OCI-LY3 (cell line): Measurements from ENCODE around the gene GPX8.

ENCODE experiments used
- H2AFZ ChIP-seq: fragments of 200-600, 300-600 bp; shearing (Covaris generic); 2 replicates; pipeline ENCODE4 v1.6.0; 2014; ENCODE audit warnings: antibody characterized with exemption, low read depth, low read length
- H3K27ac ChIP-seq: fragments of 200-600, 300-600 bp; sonication (generic); 2 replicates; pipeline ENCODE4 v1.5.1; 2014; ENCODE audit warnings: mild to moderate bottlenecking, low read length, moderate library complexity, mixed read lengths
- H3K27me3 ChIP-seq: fragments of 200-600, 300-600 bp; sonication (generic); 2 replicates; pipeline ENCODE4 v1.6.1; 2014; ENCODE audit warnings: low read depth, low read length, mixed read lengths
- H3K36me3 ChIP-seq: fragments of 200-600, 300-600 bp; sonication (generic); replicated peaks from 2 replicates; pipeline ENCODE3; 2014; ENCODE audit warnings: low read depth, low read length, mixed read lengths
- H3K4me1 ChIP-seq: fragments of 300-600, 200-600 bp; sonication (generic); 2 replicates; pipeline ENCODE4 v1.6.1; 2014; ENCODE audit warnings: low read length, mixed read lengths
- H3K4me2 ChIP-seq: fragments of 200-600, 300-600 bp; sonication (generic); 2 replicates; pipeline ENCODE4 v1.6.1; 2014; ENCODE audit warnings: low read length, mixed read lengths
- H3K4me3 ChIP-seq: fragments of 300-600, 200-600 bp; sonication (generic); 2 replicates; pipeline ENCODE4 v1.5.1; 2014; ENCODE audit warnings: antibody characterized with exemption, mild to moderate bottlenecking, low read length, moderate library complexity
- H3K79me2 ChIP-seq: fragments of 300-600, 200-600 bp; shearing (Covaris generic); 2 replicates; pipeline ENCODE4 v1.6.1; 2014; ENCODE audit warnings: mild to moderate bottlenecking, low read length, mixed read lengths
- H3K9ac ChIP-seq: fragments of 300-600, 200-600 bp; shearing (Covaris generic); 2 replicates; pipeline ENCODE4 v1.6.0; 2014; ENCODE audit warnings: mild to moderate bottlenecking, low read length, moderate library complexity
- H3K9me3 ChIP-seq: fragments of 200-600, 300-600 bp; shearing (Covaris generic); 2 replicates; pipeline ENCODE4 v1.6.1; 2014; ENCODE audit warnings: low read length, mixed read lengths; ENCODE audit not compliant: insufficient read depth
- H4K20me1 ChIP-seq: fragments of 200-600, 300-600 bp; sonication (generic); 2 replicates; pipeline ENCODE4 v1.6.1; 2016; ENCODE audit warnings: low read length, mixed read lengths; ENCODE audit not compliant: insufficient read depth
- CTCF ChIP-seq: fragments of 200-600, 300-600 bp; sonication (generic); IDR thresholded peaks from 2 replicates; pipeline ENCODE4 v1.5.1; 2014; ENCODE audit warnings: antibody characterized with exemption, low read length, low read depth
- EZH2phosphoT487 ChIP-seq: fragments of 200-600 bp; shearing (Covaris generic); IDR thresholded peaks from 2 replicates; pipeline ENCODE4 v1.6.1; 2018; ENCODE audit warnings: antibody characterized with exemption, mixed run types, low read depth

GPX8 gene

GRCh38 chr5:55162666-55163065 is 2.7 kb downstream of the GPX8 start:
- Histone ChIP-seq H3K79me2 (no peaks in the 10 kb centered on the region), H3K4me1 (no peaks in the 10 kb centered on the region), H3K36me3 (no peaks in the 10 kb centered on the region), H3K4me2 (no peak overlapping the region), H2AFZ (no peak overlapping the region), H3K4me3 (no peak overlapping the region), H3K27ac (no peak overlapping the region), H3K27me3 (peaks cover 35% of the 10 kb centered on the region), H3K9me3 (no peaks in the 10 kb centered on the region), H4K20me1 (no peaks in the 10 kb centered on the region), H3K9ac (no peak overlapping the region)
- TF ChIP-seq EZH2phosphoT487 (no peak), CTCF (no peak)

GRCh38 chr5:55171471-55171870 is 11.5 kb downstream of the GPX8 start:
- Histone ChIP-seq H4K20me1 (no peaks in the 10 kb centered on the region), H3K27ac (no peak overlapping the region), H3K4me3 (no peak overlapping the region), H3K4me1 (peaks cover 36% of the 10 kb centered on the region), H3K36me3 (no peaks in the 10 kb centered on the region), H2AFZ (no peak overlapping the region), H3K9me3 (no peaks in the 10 kb centered on the region), H3K9ac (no peak overlapping the region), H3K79me2 (no peaks in the 10 kb centered on the region), H3K4me2 (no peak overlapping the region), H3K27me3 (peaks cover 26% of the 10 kb centered on the region)
- TF ChIP-seq CTCF (no peak), EZH2phosphoT487 (no peak)

- Histone ChIP-seq H3K4me3 (peak overlapping the region; percentile 91), H3K9ac (no peak overlapping the region), H3K27ac (no peak overlapping the region), H3K9me3 (no peaks in the 10 kb centered on the region), H3K4me1 (peaks cover 43% of the 10 kb centered on the region), H3K79me2 (no peaks in the 10 kb centered on the region), H2AFZ (peak overlapping the region; percentile 59; the same call in 1 of the 2 replicates), H3K4me2 (peak overlapping the region; percentile 98), H3K36me3 (no peaks in the 10 kb centered on the region), H3K27me3 (peaks cover 25% of the 10 kb centered on the region), H4K20me1 (no peaks in the 10 kb centered on the region)
- TF ChIP-seq EZH2phosphoT487 (no peak), CTCF (peak; percentile 78)
These were observed 12.3 kb downstream of the GPX8 start for GRCh38 chr5:55172051-55172899.

GRCh38 chr5:55172937-55173686 is 13.1 kb downstream of the GPX8 start, which contains the start of gene CDC20B:
CDC20B (minus strand) TSS chr5:55173177; CDS start chr5:55173000, 177 bp downstream.
- H3K27ac ChIP-seq: peak within 1 kb of the TSS; percentile 56
- H2AFZ ChIP-seq: peak within 1 kb of the TSS; percentile 71
- no peaks in the 10 kb centered on the region for H3K36me3 ChIP-seq
- H3K4me1 ChIP-seq: peaks cover 45% of the 10 kb centered on the region
- no peaks in the 10 kb centered on the region for H3K79me2 ChIP-seq
- H3K4me3 ChIP-seq: peak within 1 kb of the TSS; percentile 91
- H3K9me3 ChIP-seq: no peaks in the 10 kb centered on the region
- H3K4me2 ChIP-seq: peak within 1 kb of the TSS; percentile 99
- peaks cover 23% of the 10 kb centered on the region for H3K27me3 ChIP-seq
- no peaks in the 10 kb centered on the region for H4K20me1 ChIP-seq
- peak within 1 kb of the TSS; percentile 75 for H3K9ac ChIP-seq
- TF ChIP-seq CTCF (no peak), EZH2phosphoT487 (no peak)
